ENCODE measurements around the gene EWSR1. TPM values are rescaled to one million over a fixed set of nuclear protein-coding genes. Genes with fewer than 3 reads are reported as not detected.

Gene EWSR1
- total and polyA plus RNA-seq, 2 donors (not counting 1 experiment from before 2014, with no cell fraction given), result 281 to 295 TPM

GRCh38 chr22:29314537-29315285 is 46.6 kb downstream of the EWSR1 start:
- no peak for TF ChIP-seq EZH2 (IDR thresholded peaks at IDR 0.05; ENCODE audit: borderline replicate concordance, insufficient read depth, low read depth, low read length, poor library complexity, severe bottlenecking)
- no peak for TF ChIP-seq CTCF (IDR thresholded peaks at IDR 0.05)
- no peaks in the 10 kb centered on the region for H3K9me3 Mint-ChIP-seq (ENCODE audit: insufficient read depth)
- ATAC-seq (ENCODE audit: low read depth) (no peak), DNase-seq (no peak)
- CTCF ChIA-PET, result no interaction called here
- peaks cover 41% of the 10 kb centered on the region for H3K27me3 Mint-ChIP-seq
- peaks cover 31% of the 10 kb centered on the region for H3K4me1 Mint-ChIP-seq
- Histone ChIP-seq H4K20me1 (ENCODE audit: control insufficient read depth, insufficient read depth, low read length, poor library complexity, severe bottlenecking) (peaks cover 7% of the 10 kb centered on the region), H3K4me1 (ENCODE audit: control insufficient read depth in 2 of 2, insufficient read depth in 2 of 2, low read length in 2 of 2) (peaks cover 32 to 41% of the 10 kb centered on the region in 2 donors), H3K4me3 (ENCODE audit: control extremely low read depth in 1 of 5, extremely low read depth in 1 of 5, insufficient read depth in 1 of 5, low read depth in 2 of 5, low read length in 4 of 5) (peak overlapping the region in 3 of 5 experiments; percentile 5 to 39 (median 8)), H3K4me2 (replicated peaks; ENCODE audit: low read depth, low read length, poor library complexity, severe bottlenecking) (peak overlapping the region; percentile 73), H3K27ac (ENCODE audit: low read length in 2 of 2) (no peak overlapping the region), H3K9me3 (ENCODE audit: control extremely low read depth in 1 of 3, control insufficient read depth in 2 of 3, insufficient read depth in 1 of 3, low read length in 2 of 3) (peaks cover 0 to 25% (median 0%) of the 10 kb centered on the region in 3 donors), H3K36me3 (replicated peaks in 1 of 2; ENCODE audit: control extremely low read depth in 1 of 2, control insufficient read depth in 1 of 2, extremely low read depth in 1 of 2, insufficient read depth in 2 of 2, low read length in 1 of 2) (no peaks in the 10 kb centered on the region), H3K79me2 (ENCODE audit: control insufficient read depth, insufficient read depth, low read length) (no peaks in the 10 kb centered on the region), H3K9ac (ENCODE audit: low read length) (peak overlapping the region; percentile 43), H3K27me3 (replicated peaks in 1 of 4; ENCODE audit: control extremely low read depth in 1 of 4, control insufficient read depth in 3 of 4, insufficient read depth in 4 of 4, low read length in 3 of 4) (peaks cover 0 to 60% (median 26%) of the 10 kb centered on the region in 4 experiments), H2AFZ (ENCODE audit: insufficient read depth, low read depth, low read length, poor library complexity, severe bottlenecking) (no peak overlapping the region)
- H3K27ac Mint-ChIP-seq, result no peak overlapping the region
- 5% methylated on average over 69 of the region's 69 CpGs for WGBS (ENCODE audit: insufficient coverage)
- H3K4me3 Mint-ChIP-seq, result peak overlapping the region; percentile 71
- POLR2A ChIA-PET, result no interaction called here
- intact Hi-C loops (cut with micrococcal nuclease), result no loop called here

Data from B cell (primary cell).